ENCODE measurements around the gene NKAP.
"Not testable (repeated sequence)": the region's sequence is repeated elsewhere in the genome, so short reads cannot be mapped to it uniquely, and the experiment has no call there.

NKAP gene

DNA sequence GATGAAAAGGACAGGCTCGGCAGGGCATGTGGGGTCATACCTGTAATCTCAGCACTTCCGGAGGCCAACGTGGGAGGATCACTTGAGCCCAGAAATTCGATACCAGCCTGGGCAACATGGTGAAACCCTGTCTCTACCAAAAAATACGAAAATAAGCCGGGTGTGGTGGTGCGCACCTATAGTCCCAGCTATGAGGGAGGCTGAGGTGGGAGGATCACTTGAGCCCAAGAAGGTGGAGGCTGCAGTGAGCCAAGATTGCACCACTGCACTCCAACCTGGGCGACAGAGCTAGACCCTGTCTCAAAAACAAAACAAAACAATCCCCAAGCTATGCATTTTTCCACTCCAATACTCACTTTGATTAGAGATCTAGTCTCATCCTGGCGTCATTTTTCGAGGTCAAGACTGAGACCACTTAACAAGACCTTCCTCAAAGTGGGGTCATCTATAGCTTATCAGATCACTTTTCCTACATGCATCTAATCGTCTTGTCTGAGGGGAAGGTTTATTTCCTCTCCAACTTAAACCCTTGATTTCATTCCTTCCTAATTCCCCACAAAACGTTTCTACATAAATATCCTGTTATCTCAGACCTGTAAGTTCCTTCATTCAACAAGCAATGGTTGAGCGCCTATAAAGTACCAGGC, 1.3 kb downstream of the NKAP start:
- H3K4me1 ChIP-seq (ENCODE audit: control insufficient read depth, insufficient read depth, low read length): no peaks in the 10 kb centered on the region
- H3K27me3 ChIP-seq (ENCODE audit: control insufficient read depth, insufficient read depth, low read length, poor library complexity, severe bottlenecking): no peaks in the 10 kb centered on the region
- H3K4me3 ChIP-seq (ENCODE audit: insufficient read depth, low read depth, low read length): peak overlapping the region; percentile 68
- H3K9me3 ChIP-seq (ENCODE audit: control insufficient read depth, low read length): no peaks in the 10 kb centered on the region
- WGBS, 2 experiments: 73 to 75% methylated on average over 13 of the region's 13 CpGs
- H3K36me3 ChIP-seq (ENCODE audit: control insufficient read depth, insufficient read depth, low read length): no peaks in the 10 kb centered on the region
- no peak overlapping the region for H3K27ac ChIP-seq (ENCODE audit: insufficient read depth, low read depth, low read length, poor library complexity, severe bottlenecking)

DNA sequence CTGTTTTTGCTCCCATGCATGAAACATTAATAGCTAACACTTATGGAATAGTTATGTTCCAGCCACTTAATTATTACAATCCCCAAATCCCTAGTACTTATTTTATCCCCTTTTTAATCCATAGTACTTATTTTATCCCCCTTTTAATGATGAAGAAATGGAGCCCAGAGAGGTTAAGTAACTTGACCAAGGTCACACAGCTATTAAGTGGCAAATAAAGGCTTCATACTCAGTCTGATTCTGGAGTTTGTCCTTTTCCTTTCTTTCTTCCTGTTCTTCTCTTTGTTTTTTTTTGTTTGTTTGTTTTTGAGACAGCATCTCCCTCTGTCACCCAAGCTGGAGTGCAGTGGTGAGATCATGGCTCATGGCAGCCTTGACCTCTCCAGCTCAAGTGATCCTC, 2.2 kb downstream of the NKAP start:
- no peaks in the 10 kb centered on the region for H3K9me3 ChIP-seq (ENCODE audit: control insufficient read depth, low read length)
- no peaks in the 10 kb centered on the region for H3K36me3 ChIP-seq (ENCODE audit: control insufficient read depth, insufficient read depth, low read length)
- no peaks in the 10 kb centered on the region for H3K27me3 ChIP-seq (ENCODE audit: control insufficient read depth, insufficient read depth, low read length, poor library complexity, severe bottlenecking)
- H3K4me3 ChIP-seq (ENCODE audit: insufficient read depth, low read depth, low read length): no peak overlapping the region
- H3K4me1 ChIP-seq (ENCODE audit: control insufficient read depth, insufficient read depth, low read length): no peaks in the 10 kb centered on the region
- H3K27ac ChIP-seq (ENCODE audit: insufficient read depth, low read depth, low read length, poor library complexity, severe bottlenecking): no peak overlapping the region

DNA sequence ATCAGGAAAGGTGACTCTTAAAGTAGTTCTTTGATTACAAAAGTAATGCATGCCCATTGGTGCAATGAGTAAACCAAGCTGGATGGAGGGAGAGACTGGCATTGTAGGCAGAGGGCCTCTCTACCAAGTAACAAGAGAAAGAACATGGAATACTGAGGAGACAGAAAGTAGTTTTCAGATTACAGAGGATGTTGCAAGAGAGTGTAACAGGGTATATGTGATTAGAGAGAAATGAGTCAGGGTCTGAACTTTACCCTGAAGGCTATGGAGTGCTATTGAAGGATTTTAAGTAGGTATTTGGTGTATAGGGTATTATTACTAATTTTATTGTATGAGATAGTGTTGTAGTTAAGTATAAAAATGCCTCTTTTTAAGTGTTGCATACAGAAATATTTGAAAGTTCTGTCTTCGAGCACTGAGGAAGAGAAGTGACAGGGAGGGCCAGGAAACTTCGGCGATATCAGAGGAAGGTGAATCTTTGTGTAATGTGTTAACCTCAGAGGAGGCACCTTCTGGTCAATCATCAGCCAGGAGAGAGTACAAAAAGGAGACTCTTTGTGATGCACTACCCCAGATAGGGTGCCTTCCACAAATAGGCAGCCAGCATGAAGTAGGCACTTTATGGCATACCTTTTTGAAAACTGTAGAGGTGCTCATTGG, 8.2 kb downstream of the NKAP start:
- 96 to 100% methylated on average over 3 of the region's 3 CpGs for WGBS, 2 experiments
- Histone ChIP-seq H3K27ac (ENCODE audit: insufficient read depth, low read depth, low read length, poor library complexity, severe bottlenecking) (no peak overlapping the region), H3K4me3 (ENCODE audit: insufficient read depth, low read depth, low read length) (no peak overlapping the region), H3K36me3 (ENCODE audit: control insufficient read depth, insufficient read depth, low read length) (peaks cover 10% of the 10 kb centered on the region), H3K4me1 (ENCODE audit: control insufficient read depth, insufficient read depth, low read length) (no peaks in the 10 kb centered on the region), H3K27me3 (ENCODE audit: control insufficient read depth, insufficient read depth, low read length, poor library complexity, severe bottlenecking) (no peaks in the 10 kb centered on the region), H3K9me3 (ENCODE audit: control insufficient read depth, low read length) (no peaks in the 10 kb centered on the region)

DNA sequence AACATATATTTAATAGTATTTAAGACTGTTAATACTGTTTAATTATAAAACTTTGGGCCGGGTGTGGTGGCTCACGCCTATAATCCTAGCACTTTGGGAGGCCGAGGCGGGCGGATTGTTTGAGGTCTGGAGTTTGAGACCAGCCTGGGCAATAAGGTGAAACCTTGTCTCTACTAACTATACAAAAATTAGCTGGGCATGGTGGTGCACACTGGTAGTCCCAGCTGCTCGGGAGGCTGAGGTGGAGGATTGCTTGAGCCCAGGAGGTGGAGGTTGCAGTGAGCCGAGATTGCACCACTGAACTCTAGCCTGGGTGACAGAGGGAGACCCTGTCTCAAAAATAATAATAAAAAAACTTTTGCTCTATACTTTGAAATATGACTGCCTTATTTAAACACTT, 21.2 kb downstream of the NKAP start:
- not testable (repeated sequence) for H3K4me1 ChIP-seq (ENCODE audit: control insufficient read depth, insufficient read depth, low read length); H3K36me3 ChIP-seq (ENCODE audit: control insufficient read depth, insufficient read depth, low read length); H3K27ac ChIP-seq (ENCODE audit: insufficient read depth, low read depth, low read length, poor library complexity, severe bottlenecking); H3K4me3 ChIP-seq (ENCODE audit: insufficient read depth, low read depth, low read length); H3K9me3 ChIP-seq (ENCODE audit: control insufficient read depth, low read length); H3K27me3 ChIP-seq (ENCODE audit: control insufficient read depth, insufficient read depth, low read length, poor library complexity, severe bottlenecking)
- WGBS, 2 experiments: 93 to 96% methylated on average over 4 to 7 of the region's 7 CpGs

DNA sequence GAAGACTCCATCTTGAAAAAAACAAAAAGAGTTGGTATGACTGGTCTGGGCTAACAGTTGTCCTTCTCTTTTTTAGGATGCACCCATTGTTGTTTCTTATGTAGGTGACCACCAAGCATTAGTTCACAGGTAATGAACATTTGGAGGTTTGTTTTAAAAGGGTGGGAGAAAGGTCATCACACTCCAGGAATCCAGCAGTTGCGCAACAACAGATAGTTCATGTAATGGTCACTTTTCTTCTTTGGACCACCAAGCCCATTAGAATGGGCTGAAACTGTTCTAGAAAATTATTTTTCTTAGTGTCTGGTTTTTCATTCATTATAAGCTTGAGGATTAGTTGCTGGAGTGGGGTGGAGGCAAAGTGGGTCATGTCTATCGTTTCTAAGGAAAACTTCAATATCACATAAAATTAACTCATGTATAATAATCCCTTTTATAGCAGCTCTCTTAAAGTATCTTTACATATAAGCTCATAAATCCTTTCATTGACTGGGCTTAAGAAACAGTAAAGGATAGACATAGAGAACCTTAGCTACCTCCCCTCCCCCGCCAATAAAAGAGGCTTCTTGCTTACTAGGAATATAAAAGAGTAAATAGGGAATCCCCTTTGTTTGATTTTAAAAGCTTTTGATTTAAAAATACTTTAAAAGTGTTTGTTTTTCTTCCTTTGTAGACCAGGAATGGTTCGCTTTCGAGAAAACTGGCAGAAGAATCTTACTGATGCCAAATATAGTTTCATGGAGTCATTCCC, 23.5 kb downstream of the NKAP start:
- WGBS, 2 experiments: 88 to 100% methylated on average over 1 to 3 of the region's 5 CpGs
- Histone ChIP-seq H3K27ac (ENCODE audit: insufficient read depth, low read depth, low read length, poor library complexity, severe bottlenecking) (no peak overlapping the region), H3K4me3 (ENCODE audit: insufficient read depth, low read depth, low read length) (no peak overlapping the region), H3K4me1 (ENCODE audit: control insufficient read depth, insufficient read depth, low read length) (no peaks in the 10 kb centered on the region), H3K9me3 (ENCODE audit: control insufficient read depth, low read length) (no peaks in the 10 kb centered on the region), H3K36me3 (ENCODE audit: control insufficient read depth, insufficient read depth, low read length) (no peaks in the 10 kb centered on the region), H3K27me3 (ENCODE audit: control insufficient read depth, insufficient read depth, low read length, poor library complexity, severe bottlenecking) (no peaks in the 10 kb centered on the region)

DNA sequence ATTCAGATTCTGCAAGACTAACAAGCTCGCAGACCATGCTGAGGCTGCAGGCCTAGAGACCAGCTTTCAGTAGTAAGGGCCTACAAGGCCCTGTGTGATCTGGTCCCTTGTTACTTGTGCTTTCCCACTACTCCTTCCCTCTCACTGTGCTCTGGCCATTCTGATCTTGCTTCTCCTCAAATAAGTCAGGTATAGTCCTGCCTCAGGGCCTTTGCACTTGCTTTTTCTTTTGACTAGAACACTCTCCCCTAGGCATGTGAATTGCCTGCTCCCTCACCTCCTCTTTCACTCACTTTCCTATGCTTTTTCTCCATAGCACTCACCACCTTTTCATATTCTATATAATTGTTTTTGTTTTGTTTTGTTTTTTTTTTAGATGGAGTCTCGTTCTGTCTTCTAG, 25.7 kb downstream of the NKAP start:
- H3K4me3 ChIP-seq (ENCODE audit: insufficient read depth, low read depth, low read length): no peak overlapping the region
- 93 to 94% methylated on average over 2 of the region's 2 CpGs for WGBS, 2 experiments
- H3K36me3 ChIP-seq (ENCODE audit: control insufficient read depth, insufficient read depth, low read length): no peaks in the 10 kb centered on the region
- H3K9me3 ChIP-seq (ENCODE audit: control insufficient read depth, low read length): no peaks in the 10 kb centered on the region
- no peaks in the 10 kb centered on the region for H3K27me3 ChIP-seq (ENCODE audit: control insufficient read depth, insufficient read depth, low read length, poor library complexity, severe bottlenecking)
- H3K27ac ChIP-seq (ENCODE audit: insufficient read depth, low read depth, low read length, poor library complexity, severe bottlenecking): no peak overlapping the region
- H3K4me1 ChIP-seq (ENCODE audit: control insufficient read depth, insufficient read depth, low read length): no peaks in the 10 kb centered on the region

DNA sequence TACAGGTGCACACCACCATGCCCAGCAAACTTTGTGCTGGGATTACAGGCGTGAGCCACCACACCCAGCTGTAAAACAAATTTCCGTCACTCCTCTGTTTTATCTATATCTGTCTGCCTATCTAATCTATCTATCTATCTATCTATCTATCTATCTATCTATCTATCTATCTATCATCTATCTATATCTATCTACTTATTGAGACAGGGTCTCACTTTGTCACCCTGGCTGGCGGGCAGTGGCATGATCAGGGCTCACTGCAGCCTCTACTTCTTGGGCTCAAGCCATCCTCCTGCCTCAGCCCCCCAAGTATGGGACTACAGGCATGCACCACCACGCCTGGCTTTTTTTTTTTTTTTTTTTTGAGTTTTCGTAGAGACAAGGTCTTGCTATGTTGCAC, 27.2 kb downstream of the NKAP start:
- Histone ChIP-seq H3K27me3 (ENCODE audit: control insufficient read depth, insufficient read depth, low read length, poor library complexity, severe bottlenecking) (no peaks in the 10 kb centered on the region), H3K9me3 (ENCODE audit: control insufficient read depth, low read length) (no peaks in the 10 kb centered on the region), H3K27ac (ENCODE audit: insufficient read depth, low read depth, low read length, poor library complexity, severe bottlenecking) (no peak overlapping the region), H3K4me3 (ENCODE audit: insufficient read depth, low read depth, low read length) (no peak overlapping the region), H3K36me3 (ENCODE audit: control insufficient read depth, insufficient read depth, low read length) (no peaks in the 10 kb centered on the region), H3K4me1 (ENCODE audit: control insufficient read depth, insufficient read depth, low read length) (no peaks in the 10 kb centered on the region)
- WGBS, 2 experiments: 85 to 94% methylated on average over 3 to 5 of the region's 5 CpGs

DNA sequence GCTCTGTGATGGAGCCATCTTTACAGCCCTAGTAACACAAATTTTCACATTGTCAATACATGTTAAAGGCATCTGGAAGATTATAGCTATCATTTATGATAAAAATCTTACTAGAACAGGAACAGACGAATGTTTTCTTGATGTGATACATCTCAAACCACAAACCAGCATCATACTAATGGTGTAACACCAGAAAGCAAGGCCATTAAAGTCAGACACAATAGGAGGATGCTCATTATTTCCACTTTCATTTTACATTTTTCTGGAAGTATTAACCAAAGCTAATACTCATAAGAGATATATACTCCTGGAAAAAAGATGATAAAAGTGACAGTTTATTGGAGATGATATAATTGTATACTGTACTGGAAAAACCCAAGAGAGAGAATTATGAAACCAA, 42.6 kb downstream of the NKAP start:
- WGBS, 2 experiments: 71% methylated on average over 1 of the region's 1 CpG; no CpG with 5 or more reads in 1 of the 2 experiments
- Histone ChIP-seq H3K4me1 (ENCODE audit: control insufficient read depth, insufficient read depth, low read length) (no peaks in the 10 kb centered on the region), H3K36me3 (ENCODE audit: control insufficient read depth, insufficient read depth, low read length) (no peaks in the 10 kb centered on the region), H3K27ac (ENCODE audit: insufficient read depth, low read depth, low read length, poor library complexity, severe bottlenecking) (no peak overlapping the region), H3K27me3 (ENCODE audit: control insufficient read depth, insufficient read depth, low read length, poor library complexity, severe bottlenecking) (no peaks in the 10 kb centered on the region), H3K9me3 (ENCODE audit: control insufficient read depth, low read length) (no peaks in the 10 kb centered on the region), H3K4me3 (ENCODE audit: insufficient read depth, low read depth, low read length) (no peak overlapping the region)

DNA sequence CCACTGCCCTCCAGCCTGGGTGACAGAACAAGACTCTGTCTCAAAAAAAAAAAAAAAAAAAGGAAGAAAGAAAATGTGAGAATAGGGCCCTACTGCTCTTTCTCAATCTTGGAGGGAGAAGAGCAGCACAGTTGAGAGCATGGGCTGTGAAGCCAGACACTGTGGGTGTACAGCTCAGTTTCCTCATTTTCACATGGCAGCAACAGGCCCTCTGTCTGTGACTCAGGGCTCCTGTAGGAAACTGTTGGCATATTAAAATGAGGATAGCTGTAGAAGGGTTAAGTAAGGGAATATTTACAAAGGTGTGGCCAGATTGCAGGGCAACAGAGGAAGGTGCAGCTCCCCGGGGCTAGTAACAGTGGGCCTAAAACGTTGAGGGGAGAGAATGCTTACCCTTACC, 44.4 kb downstream of the NKAP start:
- Histone ChIP-seq H3K4me3 (ENCODE audit: insufficient read depth, low read depth, low read length) (no peak overlapping the region), H3K4me1 (ENCODE audit: control insufficient read depth, insufficient read depth, low read length) (no peaks in the 10 kb centered on the region), H3K27ac (ENCODE audit: insufficient read depth, low read depth, low read length, poor library complexity, severe bottlenecking) (no peak overlapping the region), H3K9me3 (ENCODE audit: control insufficient read depth, low read length) (no peaks in the 10 kb centered on the region), H3K36me3 (ENCODE audit: control insufficient read depth, insufficient read depth, low read length) (no peaks in the 10 kb centered on the region), H3K27me3 (ENCODE audit: control insufficient read depth, insufficient read depth, low read length, poor library complexity, severe bottlenecking) (no peaks in the 10 kb centered on the region)
- 31 to 32% methylated on average over 2 of the region's 2 CpGs for WGBS, 2 experiments

DNA sequence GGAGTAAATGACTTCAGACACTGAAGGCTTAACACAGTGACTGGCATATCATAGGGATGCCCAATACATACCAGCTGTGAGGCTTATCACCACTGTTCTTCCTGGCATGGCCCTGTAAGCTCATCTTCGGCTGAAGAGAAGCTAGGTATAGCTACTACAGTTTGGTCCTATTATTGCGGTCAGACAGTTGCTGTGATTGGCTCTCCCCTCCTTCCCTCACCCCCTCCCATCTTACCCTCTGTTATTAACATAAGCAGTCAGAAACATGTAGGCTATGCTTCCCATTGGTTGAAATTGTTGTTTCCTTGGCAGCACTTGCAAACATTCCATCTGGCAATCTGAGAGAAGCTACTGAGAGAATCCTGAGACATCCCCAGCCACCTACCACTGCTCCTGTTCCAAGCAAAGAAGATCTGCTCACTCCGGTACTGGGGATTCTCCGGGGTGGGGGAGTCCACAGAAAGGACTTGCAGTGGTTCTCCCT, 47.7 kb downstream of the NKAP start, which contains the start of gene AKAP14:
TSS of gene AKAP14 (plus strand) at position 51 of the 484 bp plus-strand sequence. CDS start 7,331 bp downstream, outside the sequence.
- Histone ChIP-seq H3K27me3 (ENCODE audit: control insufficient read depth, insufficient read depth, low read length, poor library complexity, severe bottlenecking) (no peaks in the 10 kb centered on the region), H3K4me1 (ENCODE audit: control insufficient read depth, insufficient read depth, low read length) (no peaks in the 10 kb centered on the region), H3K36me3 (ENCODE audit: control insufficient read depth, insufficient read depth, low read length) (no peaks in the 10 kb centered on the region), H3K9me3 (ENCODE audit: control insufficient read depth, low read length) (no peaks in the 10 kb centered on the region), H3K4me3 (ENCODE audit: insufficient read depth, low read depth, low read length) (no peak within 1 kb of the TSS), H3K27ac (ENCODE audit: insufficient read depth, low read depth, low read length, poor library complexity, severe bottlenecking) (no peak within 1 kb of the TSS)
- 66 to 67% methylated on average over 4 of the region's 4 CpGs for WGBS, 2 experiments

Data from ectodermal cell (in vitro differentiated cells).